ENCODE measurements around the gene PCGF1. TPM values are rescaled to one million over a fixed set of nuclear protein-coding genes. Genes with fewer than 3 reads are reported as not detected.
A peak's percentile ranks its signal among the peaks of the same experiment; 100 is the strongest.

Gene PCGF1
- total and polyA plus RNA-seq, 2 of the 4 experiments (the other 2 are of a cell fraction): 23.4 to 31.4 TPM

DNA sequence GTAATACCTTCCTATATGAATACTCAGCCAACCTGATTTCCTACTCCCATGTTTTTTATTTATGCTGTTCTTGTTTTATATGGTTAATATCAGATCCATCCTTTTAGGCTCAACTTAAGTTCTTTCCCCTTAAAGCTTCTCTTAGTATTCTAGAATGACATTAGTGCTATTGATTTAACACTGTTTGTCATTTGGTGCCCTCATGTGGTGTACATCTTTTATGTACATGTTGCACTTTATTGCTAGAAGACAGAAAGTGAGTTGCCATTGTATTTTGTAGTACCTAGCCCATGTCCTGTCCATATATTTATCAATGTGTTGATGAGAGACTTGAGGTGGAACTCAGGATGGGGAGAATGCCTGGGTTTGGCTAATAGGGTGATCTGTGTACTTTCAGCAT, 24.7 kb upstream of the PCGF1 start:
- Histone ChIP-seq H3K79me1 (ENCODE audit: low read depth in 1 of 2, low read length in 2 of 2) (peaks cover 29 to 45% of the 10 kb centered on the region in 2 experiments), H3K9ac (ENCODE audit: low read depth, low read length) (no peak overlapping the region), H3K18ac (ENCODE audit: low read depth, low read length) (no peak overlapping the region), H3K4ac (ENCODE audit: low read depth, low read length) (no peak overlapping the region), H3K23ac (ENCODE audit: low read depth, low read length) (no peak overlapping the region), H3K4me2 (ENCODE audit: low read depth, low read length) (no peak overlapping the region), H3K27me3 (ENCODE audit: control insufficient read depth, insufficient read depth, low read length) (no peaks in the 10 kb centered on the region), H2BK15ac (ENCODE audit: low read depth, low read length) (no peak overlapping the region), H4K91ac (ENCODE audit: insufficient read depth, low read depth, low read length) (no peak overlapping the region), H2BK5ac (ENCODE audit: low read depth, low read length, poor library complexity, severe bottlenecking) (no peak overlapping the region), H2BK20ac (ENCODE audit: low read depth, low read length) (no peak overlapping the region), H3K27ac (ENCODE audit: insufficient read depth, low read length) (no peak overlapping the region), H2AK5ac (ENCODE audit: low read depth, low read length) (no peak overlapping the region), H4K8ac (ENCODE audit: low read depth in 2 of 2, low read length in 2 of 2) (no peak overlapping the region), H3K56ac (ENCODE audit: extremely low read depth, insufficient read depth, low read length) (no peak overlapping the region), H3K36me3 (ENCODE audit: control insufficient read depth, insufficient read depth, low read length) (peaks cover 32% of the 10 kb centered on the region), H4K20me1 (ENCODE audit: insufficient read depth, low read length) (peaks cover 13% of the 10 kb centered on the region), H2AK9ac (replicated peaks; ENCODE audit: low read depth, low read length, poor library complexity) (no peak overlapping the region), H3K9me1 (ENCODE audit: insufficient read depth, low read length) (peaks cover 17% of the 10 kb centered on the region), H3K4me3 (ENCODE audit: insufficient read depth, low read depth, low read length) (no peak overlapping the region), H3K4me1 (ENCODE audit: control insufficient read depth, insufficient read depth, low read length) (peaks cover 12% of the 10 kb centered on the region), H2AFZ (replicated peaks; ENCODE audit: low read length, poor library complexity) (no peak overlapping the region), H3K9me3 (ENCODE audit: control insufficient read depth, insufficient read depth, low read length) (no peaks in the 10 kb centered on the region), H4K5ac (ENCODE audit: low read depth, low read length) (no peak overlapping the region), H2BK120ac (ENCODE audit: low read depth, low read length) (no peak overlapping the region), H3K14ac (replicated peaks; ENCODE audit: low read depth, low read length) (no peak overlapping the region)
- CTCF ChIA-PET: interaction anchor here (0.5 to 3.0 kb wide), 4 partner anchors 19 to 56 kb away, joined by 3 to 14 read pairs (median 4); no protein-coding TSS in a partner anchor
- dilution Hi-C loops (cut with HindIII; ENCODE audit: low sequenced_read_pairs, unreplicated experiment) (no loop called here), intact Hi-C loops (cut with micrococcal nuclease) (no loop called here), in situ Hi-C loops (cut with MboI; ENCODE audit: low sequenced_read_pairs) (no loop called here)
- TF ChIP-seq BHLHE40 (IDR thresholded peaks at IDR 0.05; ENCODE audit: low read depth, low read length) (no peak), MAFK (IDR thresholded peaks at IDR 0.05; ENCODE audit: low read depth, low read length) (peak; percentile 43; the same call in 1 of the 2 replicates), FOS (IDR thresholded peaks at IDR 0.05; ENCODE audit: low read depth, low read length) (no peak), MXI1 (IDR thresholded peaks at IDR 0.05; ENCODE audit: borderline replicate concordance, low read depth, low read length) (no peak), NFE2L2 (IDR thresholded peaks at IDR 0.05; ENCODE audit: low read depth, low read length) (no peak), SMC3 (IDR thresholded peaks at IDR 0.05; ENCODE audit: low read depth, low read length) (peak; percentile 67; the same call in 1 of the 2 replicates), RAD21 (IDR thresholded peaks at IDR 0.05; ENCODE audit: low read length) (peak; percentile 65), MAZ (IDR thresholded peaks at IDR 0.05; ENCODE audit: borderline replicate concordance, low read depth, low read length) (no peak)
- TF ChIP-seq, protein P1, sequence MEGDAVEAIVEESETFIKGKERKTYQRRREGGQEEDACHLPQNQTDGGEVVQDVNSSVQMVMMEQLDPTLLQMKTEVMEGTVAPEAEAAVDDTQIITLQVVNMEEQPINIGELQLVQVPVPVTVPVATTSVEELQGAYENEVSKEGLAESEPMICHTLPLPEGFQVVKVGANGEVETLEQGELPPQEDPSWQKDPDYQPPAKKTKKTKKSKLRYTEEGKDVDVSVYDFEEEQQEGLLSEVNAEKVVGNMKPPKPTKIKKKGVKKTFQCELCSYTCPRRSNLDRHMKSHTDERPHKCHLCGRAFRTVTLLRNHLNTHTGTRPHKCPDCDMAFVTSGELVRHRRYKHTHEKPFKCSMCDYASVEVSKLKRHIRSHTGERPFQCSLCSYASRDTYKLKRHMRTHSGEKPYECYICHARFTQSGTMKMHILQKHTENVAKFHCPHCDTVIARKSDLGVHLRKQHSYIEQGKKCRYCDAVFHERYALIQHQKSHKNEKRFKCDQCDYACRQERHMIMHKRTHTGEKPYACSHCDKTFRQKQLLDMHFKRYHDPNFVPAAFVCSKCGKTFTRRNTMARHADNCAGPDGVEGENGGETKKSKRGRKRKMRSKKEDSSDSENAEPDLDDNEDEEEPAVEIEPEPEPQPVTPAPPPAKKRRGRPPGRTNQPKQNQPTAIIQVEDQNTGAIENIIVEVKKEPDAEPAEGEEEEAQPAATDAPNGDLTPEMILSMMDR (conservative IDR thresholded peaks at IDR 0.05; ENCODE audit: low read depth, low read length): peak; percentile 55
- TF ChIP-seq, protein P2, sequence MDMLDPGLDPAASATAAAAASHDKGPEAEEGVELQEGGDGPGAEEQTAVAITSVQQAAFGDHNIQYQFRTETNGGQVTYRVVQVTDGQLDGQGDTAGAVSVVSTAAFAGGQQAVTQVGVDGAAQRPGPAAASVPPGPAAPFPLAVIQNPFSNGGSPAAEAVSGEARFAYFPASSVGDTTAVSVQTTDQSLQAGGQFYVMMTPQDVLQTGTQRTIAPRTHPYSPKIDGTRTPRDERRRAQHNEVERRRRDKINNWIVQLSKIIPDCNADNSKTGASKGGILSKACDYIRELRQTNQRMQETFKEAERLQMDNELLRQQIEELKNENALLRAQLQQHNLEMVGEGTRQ (IDR thresholded peaks at IDR 0.05; ENCODE audit: low read depth, low read length): no peak
- BruUV-seq (replicated peaks): no TSS peak
- POLR2A ChIA-PET (ENCODE audit: unreplicated experiment): no interaction called here
- DNase-seq: peak; percentile 66
- no peak for ATAC-seq (ENCODE audit: low read depth)
